Heart right ventricle (tissue), 16 donors: ENCODE measurements around the gene TCP1. TPM values are rescaled to one million over a fixed set of nuclear protein-coding genes. Genes with fewer than 3 reads are reported as not detected.

Source experiments
- ATAC-seq, 8 donors: fragments of 200-7000 bp; cut with Tn5 transposase; one replicate each; pipeline ENCODE4 v1.9.1; 2020; ENCODE audit warnings: mild to moderate bottlenecking in 8 of 8, moderate library complexity in 8 of 8, moderate number of reproducible peaks in 1 of 8
- DNase-seq, 2 donors: peaks; one replicate each; pipeline ENCODE4 v3.0.0-alpha.2; 2020
- H3K27ac ChIP-seq, 10 donors: fragments of 200-600 bp; sonication (generic) in 2 of 10; one replicate each; pipeline versions ENCODE4 v1.5.0 to v1.8.0; 2020 to 2022; ENCODE audit warnings: mild to moderate bottlenecking in 3 of 10
- H3K27me3 ChIP-seq, 7 donors: fragments of 200-600 bp; one replicate each; pipeline ENCODE4 v1.8.0; 2021 to 2022; ENCODE audit warnings: mild to moderate bottlenecking in 2 of 7
- H3K36me3 ChIP-seq, 9 donors: fragments of 200-600 bp; sonication (generic) in 1 of 9; one replicate each; pipeline versions ENCODE4 v1.5.0 to v1.8.0; 2020 to 2022; ENCODE audit warnings: mild to moderate bottlenecking in 2 of 9
- H3K4me1 ChIP-seq, 9 donors: fragments of 200-600 bp; sonication (generic) in 1 of 9; one replicate each; pipeline versions ENCODE4 v1.5.0 to v1.8.0; 2020 to 2022; ENCODE audit warnings: mild to moderate bottlenecking in 4 of 9
- H3K4me3 ChIP-seq, 10 donors: fragments of 200-600 bp; sonication (generic) in 2 of 10; one replicate each; pipeline versions ENCODE4 v1.5.0 to v1.8.0; 2020 to 2022; ENCODE audit warnings: mild to moderate bottlenecking in 7 of 10, moderate library complexity in 2 of 10
- H3K9me3 ChIP-seq, 11 donors: fragments of 200-600 bp in 10 of 11; sonication (generic) in 2 of 11; one replicate each; pipeline versions ENCODE4 v1.5.0 to v1.8.0; 2013 to 2022; ENCODE audit warnings: mild to moderate bottlenecking in 2 of 11, control low read depth in 1 of 11, moderate library complexity in 1 of 11
- CTCF ChIP-seq, 9 donors: fragments of 200-600 bp; sonication (generic) in 2 of 9; IDR thresholded peaks; one replicate each; pipeline versions ENCODE4 v1.5.0 to v1.8.0; 2021 to 2022; ENCODE audit warnings: antibody characterized with exemption in 9 of 9, mild to moderate bottlenecking in 5 of 9, moderate library complexity in 1 of 9
- WGBS, 2 donors: extraction: QIAGEN DNeasy Blood & Tissue Kit; methylation state at CpG; one replicate each; pipeline ENCODE4 v1.1.7; 2013; ENCODE audit warnings: inconsistent platforms in 1 of 2; 5-methylcytosine and 5-hydroxymethylcytosine counted together
- intact Hi-C, 10 donors: fragments of 100-400 bp; cut with DNase I; formaldehyde crosslinking; loops; one replicate each; pipeline versions ENCODE4 v1.11.1 to v1.14.2; 2022
- polyA plus RNA-seq, 2 donors: library from polyadenylated mRNA; stranded (reverse); fragments of 200-250 nt; gene quantifications; one replicate each; pipeline ENCODE4 v1.2.3, GENCODE V29; 2013
- total RNA-seq, 10 donors: library from RNA; stranded (reverse); fragmentation: NEBNext Ultra II Directional in 3 of 10; extraction: Animal tissue kit (Norgen Biotek cat#: 25700) in 3 of 10; gene quantifications; one replicate each; pipeline versions ENCODE4 v1.2.1 to v1.2.4, GENCODE V29; 2021 to 2023
- donor health status: Arrhythmogenic right ventricular cardiomyopathy.
- donor health status: ischemic (EF 13 %, LVEDD 7.1; RV severe dilation, severe dysfunction).
- donor health status: healthy with polysubstance abuse.
- donor health status: DM: no; HTN: yes; CAD: no.
- donor health status: DM: no; HTN: no; CAD: no.
- donor health status: ischemic (EF 25% LVEDD 6.9; RV normal size, moderate dysfunction).
- donor health status: ischemic (EF 25% LVEDD 5.7; RV mildly dilated, moderate dysfunction).
- donor health status: healthy.
- donor health status: DM: yes; HTN: yes; CAD: no.
- donor health status: Ischemic cardiomyopathy.
- donor health status: ischemic (EF 35%, LVEDD 5.7; RV mildly dilated, moderate dysfunction).
- donor health status: nonischemic (EF 11% LVEDD 7.7; RV severe dilation, severe dysfunction).
- donor health status: DM: yes; HTN: yes; CAD: no.
- donor health status: PGD.
- donor health status: ischemic (EF 29% LVEDD 5.4; RV normal size, mild dysfunction).
- donor health status: nonischemic (EF 23%, LVEDD 6.1; RV moderate dilation, normal function).

TCP1 gene
- total and polyA plus RNA-seq, 12 donors, result 71.7 to 176 (median 139) TPM

GRCh38 chr6:159831373-159831679 lies 41.9 kb upstream of the TCP1 start:
- no peak for DNase-seq
- intact Hi-C loops, result no loop called here
- no peak overlapping the region for H3K27ac ChIP-seq
- TF ChIP-seq CTCF (IDR thresholded peaks at IDR 0.05), result no peak
- peaks cover 0 to 4% (median 0%) of the 10 kb centered on the region in 7 donors for H3K27me3 ChIP-seq
- no peaks in the 10 kb centered on the region for H3K9me3 ChIP-seq
- ATAC-seq, result no peak
- no peaks in the 10 kb centered on the region for H3K36me3 ChIP-seq
- H3K4me1 ChIP-seq, result peaks cover 0 to 32% (median 13%) of the 10 kb centered on the region in 9 donors
- WGBS, 2 donors, result 86 to 95% methylated on average over 4 of the region's 4 CpGs
- no peak overlapping the region for H3K4me3 ChIP-seq

GRCh38 chr6:159830501-159831372 lies 41.3 kb upstream of the TCP1 start:
- ATAC-seq (peak in 1 of 8 donors; percentile 14), DNase-seq (no peak)
- intact Hi-C loops, result no loop called here
- Histone ChIP-seq H3K27me3 (peaks cover 0 to 4% (median 0%) of the 10 kb centered on the region in 7 donors), H3K4me3 (no peak overlapping the region), H3K36me3 (no peaks in the 10 kb centered on the region), H3K9me3 (no peaks in the 10 kb centered on the region), H3K4me1 (peaks cover 0 to 26% (median 7%) of the 10 kb centered on the region in 9 donors), H3K27ac (no peak overlapping the region)
- 64 to 71% methylated on average over 11 of the region's 11 CpGs for WGBS, 2 donors
- no peak for TF ChIP-seq CTCF (IDR thresholded peaks at IDR 0.05)

- Histone ChIP-seq H3K4me1 (peaks cover 0 to 18% (median 2%) of the 10 kb centered on the region in 9 donors), H3K9me3 (no peaks in the 10 kb centered on the region), H3K4me3 (no peak overlapping the region), H3K27ac (no peak overlapping the region), H3K27me3 (peaks cover 0 to 4% (median 0%) of the 10 kb centered on the region in 7 donors), H3K36me3 (no peaks in the 10 kb centered on the region)
- intact Hi-C loops, result no loop called here
- WGBS, 2 donors, result 61 to 65% methylated on average over 4 of the region's 4 CpGs
- TF ChIP-seq CTCF (IDR thresholded peaks at IDR 0.05), result no peak
- DNase-seq (no peak), ATAC-seq (no peak)
Measured at GRCh38 chr6:159829526-159829925, 40.1 kb upstream of the TCP1 start.

- TF ChIP-seq CTCF (IDR thresholded peaks at IDR 0.05), result no peak
- intact Hi-C loops, result no loop called here
- 57% methylated on average over 7 of the region's 7 CpGs for WGBS, 2 donors
- H3K9me3 ChIP-seq, result no peaks in the 10 kb centered on the region
- H3K36me3 ChIP-seq, result no peaks in the 10 kb centered on the region
- no peak overlapping the region for H3K27ac ChIP-seq
- no peak for DNase-seq
- H3K27me3 ChIP-seq, result peaks cover 0 to 4% (median 0%) of the 10 kb centered on the region in 7 donors
- no peak overlapping the region for H3K4me3 ChIP-seq
- H3K4me1 ChIP-seq, result peaks cover 0 to 9% (median 2%) of the 10 kb centered on the region in 9 donors
- no peak for ATAC-seq
Measured at GRCh38 chr6:159828074-159828473, 38.7 kb upstream of the TCP1 start.
